Effector CD4-positive, alpha-beta T cell (primary cell): ENCODE results near the gene SYCE3.

Experiments
- DNase-seq: peaks from one replicate; pipeline ENCODE4 v3.0.0-alpha.2; 2020

The SYCE3 gene

DNA sequence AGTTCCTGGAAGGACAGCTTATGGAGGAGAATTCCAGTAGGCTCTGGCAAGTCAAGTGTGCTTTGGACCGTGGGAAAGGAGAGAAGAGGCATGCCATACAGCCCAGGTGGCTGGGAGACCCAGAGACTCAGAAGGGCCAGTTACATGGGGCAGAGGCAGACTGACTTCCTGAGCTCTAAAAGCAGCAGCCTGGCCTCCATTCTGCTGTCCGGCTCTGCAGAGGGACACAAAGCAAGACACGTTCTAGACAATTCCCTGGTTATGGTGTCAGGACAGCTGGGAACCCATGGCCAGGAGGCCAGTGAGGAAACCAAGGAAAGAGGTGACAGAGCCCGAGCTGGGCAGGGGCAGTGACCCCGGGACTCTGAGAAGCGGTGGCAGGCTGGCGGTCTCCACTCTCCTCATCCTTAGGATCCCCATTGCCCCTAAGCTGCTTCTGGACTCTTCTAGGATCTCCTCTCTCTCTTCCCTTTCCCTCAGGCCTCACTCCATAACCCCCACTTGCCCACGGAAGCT, 12.8 kb upstream of the SYCE3 start:
- no peak for DNase-seq

DNA sequence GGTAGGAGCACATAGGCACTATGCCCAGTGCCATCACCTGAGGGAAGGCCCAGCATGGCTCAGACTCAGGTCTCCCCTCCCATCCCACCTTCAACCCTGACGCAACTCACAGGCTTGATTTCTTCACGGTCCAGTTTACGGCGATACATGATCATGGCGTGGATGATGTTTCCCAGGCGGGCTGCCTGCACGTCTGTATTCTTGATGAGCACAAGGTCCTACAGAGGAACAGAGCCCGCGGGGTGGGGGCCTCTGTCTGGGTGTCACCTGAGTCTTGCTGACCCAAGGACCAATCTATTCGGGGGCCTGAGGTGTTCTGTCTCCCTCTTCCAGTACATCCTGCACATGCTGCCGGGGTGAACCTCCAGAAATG, 11.7 kb upstream of the SYCE3 start:
- no peak for DNase-seq

DNA sequence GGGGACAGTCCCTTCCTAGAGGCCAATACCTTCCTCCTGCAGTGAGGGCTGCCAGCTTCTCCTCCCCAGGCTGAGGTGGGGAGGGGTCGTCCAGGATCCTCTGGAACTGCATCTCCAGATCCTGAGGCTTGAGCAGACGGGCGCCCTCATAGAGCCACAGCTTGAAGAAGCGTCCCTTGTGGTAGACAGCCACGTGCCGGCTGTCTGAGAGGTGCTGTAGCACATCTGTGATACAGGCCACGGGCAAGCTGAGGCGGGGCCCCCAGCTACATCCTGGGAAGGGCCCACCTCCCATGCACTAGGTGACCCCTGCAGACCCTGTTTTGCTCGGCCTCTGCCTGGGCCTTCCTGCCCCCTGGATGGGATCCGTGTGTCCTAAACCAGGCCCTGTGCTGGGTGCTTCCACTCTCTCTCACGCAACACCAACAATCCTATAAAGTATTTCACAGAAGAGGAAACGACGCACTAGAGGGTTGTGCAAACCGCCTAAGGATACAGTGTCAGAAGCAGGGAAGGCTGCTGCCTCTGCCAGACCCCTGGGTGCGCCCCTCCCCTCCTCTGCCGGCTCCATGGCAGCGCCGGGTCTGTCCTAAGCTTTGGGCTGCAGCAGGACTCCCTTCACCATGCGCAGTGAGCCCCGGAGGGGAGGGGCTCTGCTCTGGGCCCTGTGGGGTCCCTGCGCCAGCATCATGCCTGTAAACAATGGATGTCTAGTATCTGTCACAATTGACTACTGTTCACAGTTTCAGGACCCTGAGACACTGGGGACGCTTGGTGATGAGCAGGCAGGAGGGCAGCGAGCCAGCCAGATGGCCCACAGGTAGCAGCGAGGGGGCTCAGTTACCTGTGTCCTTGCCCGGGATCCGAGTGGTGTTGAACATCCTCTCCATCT, 11.0 kb upstream of the SYCE3 start:
- DNase-seq, result no peak

DNA sequence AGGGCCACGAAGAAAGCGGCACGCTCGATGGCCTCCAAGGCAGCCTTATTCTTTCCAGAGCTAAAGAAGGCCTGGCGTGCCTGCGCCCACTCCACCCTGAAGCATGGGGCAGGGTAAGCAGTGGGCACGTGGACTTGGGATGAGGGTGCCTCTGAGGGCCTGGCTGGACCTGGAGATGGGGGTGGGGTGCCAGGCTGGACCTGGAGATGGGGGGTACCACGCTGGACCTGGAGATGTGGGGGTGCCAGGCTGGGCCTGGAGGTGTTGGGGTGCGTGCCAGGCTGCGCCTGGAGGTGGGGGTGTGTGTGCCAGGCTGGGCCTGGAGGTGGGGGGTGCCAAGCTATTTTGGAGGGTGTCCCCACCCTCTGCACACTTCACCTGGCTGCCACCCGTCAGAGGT, 10.2 kb upstream of the SYCE3 start:
- no peak for DNase-seq

DNA sequence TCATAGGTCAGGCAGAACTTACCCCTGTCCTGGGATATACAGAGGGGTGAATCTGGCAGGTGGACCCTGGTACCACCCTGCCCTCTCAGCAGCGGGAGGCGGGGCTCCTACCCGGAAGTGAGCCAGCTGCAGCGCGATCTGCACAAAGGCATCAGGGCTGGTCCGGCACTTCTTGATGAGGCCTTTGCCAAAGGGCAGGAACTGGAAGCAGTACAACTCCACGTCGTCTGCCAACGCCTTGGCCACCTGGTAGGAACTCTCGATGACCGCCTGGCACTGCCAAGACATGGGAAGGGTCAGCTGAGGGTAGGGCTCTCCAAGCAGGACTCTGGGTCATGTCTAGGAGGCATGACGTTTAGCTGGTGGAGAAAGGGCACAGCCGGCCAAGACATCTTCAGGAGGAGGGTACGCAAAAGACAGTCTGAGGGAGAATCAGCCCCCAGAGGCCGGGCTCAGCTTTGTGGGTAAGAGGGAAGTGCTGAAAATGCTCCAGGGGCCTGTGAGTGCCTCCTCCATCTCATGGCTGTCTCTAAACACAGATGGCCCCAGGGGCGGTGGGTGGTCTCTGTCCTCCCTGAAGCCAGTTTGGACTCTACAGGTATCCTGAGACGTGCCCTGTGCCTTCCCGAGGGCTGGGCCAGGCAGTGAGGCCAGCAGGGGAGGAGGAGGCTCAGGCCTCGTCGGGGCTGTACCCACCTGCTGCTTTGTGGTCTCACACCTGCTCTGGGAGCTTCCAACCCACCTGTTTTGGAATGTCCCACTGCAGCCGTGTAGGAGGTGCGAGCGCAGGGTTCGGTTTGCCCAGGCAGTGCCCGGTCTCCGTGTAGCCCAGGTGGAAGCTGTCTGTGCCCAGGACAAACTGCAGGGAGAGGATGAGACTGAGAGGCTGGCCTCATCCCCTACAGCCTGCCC, 8.8 kb upstream of the SYCE3 start:
- DNase-seq, result no peak

DNA sequence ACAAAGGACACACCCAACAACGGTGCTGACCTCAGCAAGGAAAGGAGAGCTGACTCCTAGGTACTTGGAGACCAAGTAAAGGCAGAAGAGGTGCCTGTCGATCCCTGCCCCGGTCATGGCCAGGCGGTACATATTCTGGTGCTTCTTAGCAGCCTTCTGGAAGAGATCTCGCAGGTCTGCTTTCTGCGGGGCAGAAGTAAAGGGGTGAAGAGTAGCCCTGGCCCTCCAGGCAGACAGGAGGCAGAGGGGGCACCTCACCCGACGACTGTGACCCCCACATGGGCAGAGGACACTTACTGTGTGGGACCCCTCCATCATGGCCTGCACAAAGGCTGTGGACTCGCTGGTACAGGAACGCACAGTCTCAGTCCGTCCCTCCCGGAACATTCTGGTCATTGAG, 8.1 kb upstream of the SYCE3 start:
- no peak for DNase-seq

DNA sequence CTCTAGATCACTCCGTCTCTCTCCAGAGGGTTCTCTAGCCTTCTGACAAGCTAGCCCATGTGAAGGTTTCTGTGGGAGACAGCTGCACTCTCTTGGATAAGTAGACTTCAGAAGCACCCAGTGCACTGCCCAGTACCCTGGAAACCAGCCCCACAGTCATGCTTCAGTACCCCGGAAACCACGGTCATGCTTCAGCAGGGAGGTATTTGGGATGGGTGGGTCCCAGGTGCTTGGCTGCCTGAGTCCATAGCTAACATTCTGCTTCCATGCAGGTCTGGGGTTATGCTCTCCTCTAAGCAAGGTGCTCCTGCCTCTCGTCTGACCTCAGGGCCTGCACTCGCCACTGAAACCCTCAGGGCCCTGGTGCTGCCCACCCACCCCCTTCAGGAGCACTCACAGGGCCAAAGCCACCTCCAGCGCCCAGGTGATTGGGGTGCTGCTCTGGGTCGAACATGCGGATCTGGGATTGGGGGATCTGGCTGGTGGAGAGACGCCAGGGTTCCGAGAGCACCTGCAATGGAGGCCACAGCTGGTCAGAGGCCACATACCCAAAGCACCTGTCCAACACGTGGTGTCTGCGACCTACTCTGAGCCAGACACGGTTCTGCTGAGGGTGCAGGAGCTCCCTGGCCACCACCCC, 7.3 kb upstream of the SYCE3 start:
- DNase-seq, result no peak

DNA sequence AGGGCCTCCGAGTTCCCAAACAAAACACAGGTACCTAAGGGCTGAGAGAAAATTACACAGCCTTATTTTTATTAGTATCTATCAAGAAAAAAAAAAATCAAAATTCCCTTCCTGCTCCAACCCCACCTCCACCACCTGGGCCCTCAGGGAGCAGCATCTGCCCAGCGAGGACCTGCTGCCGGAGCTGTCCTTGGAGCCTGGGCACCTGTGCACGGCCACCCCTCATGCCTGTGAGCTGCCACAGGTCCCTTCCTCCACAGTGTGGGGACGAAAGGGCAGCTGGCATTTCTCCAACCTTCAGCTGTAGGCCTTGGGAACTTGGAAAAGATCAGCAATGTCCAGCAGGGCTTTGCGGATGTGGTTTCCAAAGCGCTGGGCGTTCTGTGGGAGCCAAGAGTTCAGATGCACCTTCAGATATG, 6.3 kb upstream of the SYCE3 start:
- no peak for DNase-seq

DNA sequence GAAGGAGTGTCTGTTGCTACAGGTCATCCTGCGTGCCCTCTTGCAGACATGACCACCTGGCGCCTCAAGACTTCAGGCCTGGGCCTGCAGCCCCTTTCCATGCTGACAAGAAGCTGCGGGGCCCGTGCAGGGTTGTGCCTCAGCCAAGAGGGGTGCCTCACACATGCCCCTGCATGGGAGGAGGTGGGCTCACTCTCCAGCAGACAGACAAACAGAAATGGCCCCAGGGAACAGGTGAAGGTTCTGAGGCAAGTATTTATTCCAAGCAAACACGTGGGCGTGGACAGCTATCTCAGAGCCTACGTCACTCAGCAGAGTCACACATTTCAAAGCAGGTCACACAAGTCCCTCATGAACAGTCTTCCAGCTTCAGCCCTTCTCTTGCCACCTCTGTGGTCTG, 5.9 kb upstream of the SYCE3 start:
- no peak for DNase-seq

DNA sequence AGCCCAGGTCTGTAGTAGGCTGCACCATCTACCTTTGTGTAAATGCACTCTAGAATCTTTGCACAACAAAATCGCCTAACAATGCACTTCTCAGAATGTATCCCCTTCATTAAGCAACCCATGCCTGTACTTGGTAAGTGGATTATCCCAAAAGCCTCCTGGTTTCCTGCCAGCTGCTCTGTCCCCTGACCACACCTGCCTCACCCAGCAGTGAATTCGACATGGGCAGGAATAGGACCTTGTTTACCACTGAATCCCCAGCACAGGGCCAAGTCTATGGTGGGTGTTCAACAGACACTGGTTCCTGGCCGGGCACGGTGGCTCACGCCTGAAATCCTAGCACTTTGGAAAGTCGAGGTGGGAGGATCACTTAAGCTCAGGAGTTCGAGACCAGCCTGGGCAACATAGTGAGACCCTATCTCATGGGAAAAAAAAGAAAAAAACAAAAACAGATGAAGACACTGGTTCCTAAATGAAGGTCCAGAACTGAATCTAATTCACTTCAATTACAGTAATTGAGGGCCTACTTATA, 5.1 kb upstream of the SYCE3 start:
- no peak for DNase-seq

DNA sequence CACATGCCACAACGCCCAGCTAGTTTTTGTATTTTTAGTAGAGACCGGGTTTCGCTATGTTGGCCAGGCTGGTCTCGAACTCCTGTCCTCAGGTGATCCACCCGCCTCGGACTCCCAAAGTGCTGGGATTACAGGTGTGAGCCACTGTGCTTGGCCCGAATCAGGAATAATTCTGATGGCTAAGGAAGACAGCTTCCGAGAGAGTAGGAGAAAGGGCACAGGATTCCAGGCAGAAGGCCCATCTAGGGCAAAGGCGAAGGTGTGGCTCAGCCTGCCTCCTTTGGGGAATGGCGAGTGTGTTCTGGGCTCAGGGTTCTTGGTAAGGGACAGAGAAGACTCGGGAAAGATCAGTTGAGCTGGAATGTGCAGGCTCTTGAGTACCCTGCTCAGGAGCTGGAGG, 1.6 kb upstream of the SYCE3 start:
- no peak for DNase-seq

DNA sequence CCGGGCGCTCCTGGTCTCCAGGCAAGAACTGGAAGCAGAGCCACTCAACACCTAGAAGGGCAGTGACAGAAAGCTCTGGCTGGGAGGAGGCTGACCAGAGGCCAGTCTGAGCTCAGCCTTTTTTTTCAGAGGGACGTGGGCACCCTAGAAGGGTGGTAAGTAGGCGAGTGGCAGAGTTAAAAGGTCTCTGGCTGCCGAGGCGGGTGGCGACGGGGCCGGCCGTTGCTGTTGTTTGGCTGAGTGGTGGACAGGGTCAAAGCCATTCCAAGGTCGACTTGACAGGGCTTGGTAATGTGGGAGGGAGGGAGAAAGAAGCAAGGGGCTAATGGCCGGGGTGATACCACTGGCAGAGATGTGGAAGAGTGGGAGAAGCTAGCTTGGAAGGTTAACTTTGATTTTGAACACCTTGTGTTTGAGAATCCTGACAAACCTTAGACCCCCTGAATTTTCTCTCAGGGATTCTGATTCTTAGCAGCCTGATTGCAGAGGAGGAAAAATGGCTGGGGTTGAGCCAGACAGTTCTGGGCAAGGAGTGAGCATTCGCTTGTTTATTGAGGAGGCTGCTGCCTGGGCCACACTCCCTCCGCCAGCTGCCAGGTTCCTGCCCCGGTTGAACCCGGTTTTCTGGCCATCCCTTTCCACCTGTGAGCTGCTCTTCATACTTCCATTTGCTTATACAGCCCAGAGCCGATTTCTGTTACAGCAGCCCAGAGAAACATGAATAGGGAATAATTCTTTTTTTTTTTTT, 868 bp upstream of the SYCE3 start:
- no peak for DNase-seq

DNA sequence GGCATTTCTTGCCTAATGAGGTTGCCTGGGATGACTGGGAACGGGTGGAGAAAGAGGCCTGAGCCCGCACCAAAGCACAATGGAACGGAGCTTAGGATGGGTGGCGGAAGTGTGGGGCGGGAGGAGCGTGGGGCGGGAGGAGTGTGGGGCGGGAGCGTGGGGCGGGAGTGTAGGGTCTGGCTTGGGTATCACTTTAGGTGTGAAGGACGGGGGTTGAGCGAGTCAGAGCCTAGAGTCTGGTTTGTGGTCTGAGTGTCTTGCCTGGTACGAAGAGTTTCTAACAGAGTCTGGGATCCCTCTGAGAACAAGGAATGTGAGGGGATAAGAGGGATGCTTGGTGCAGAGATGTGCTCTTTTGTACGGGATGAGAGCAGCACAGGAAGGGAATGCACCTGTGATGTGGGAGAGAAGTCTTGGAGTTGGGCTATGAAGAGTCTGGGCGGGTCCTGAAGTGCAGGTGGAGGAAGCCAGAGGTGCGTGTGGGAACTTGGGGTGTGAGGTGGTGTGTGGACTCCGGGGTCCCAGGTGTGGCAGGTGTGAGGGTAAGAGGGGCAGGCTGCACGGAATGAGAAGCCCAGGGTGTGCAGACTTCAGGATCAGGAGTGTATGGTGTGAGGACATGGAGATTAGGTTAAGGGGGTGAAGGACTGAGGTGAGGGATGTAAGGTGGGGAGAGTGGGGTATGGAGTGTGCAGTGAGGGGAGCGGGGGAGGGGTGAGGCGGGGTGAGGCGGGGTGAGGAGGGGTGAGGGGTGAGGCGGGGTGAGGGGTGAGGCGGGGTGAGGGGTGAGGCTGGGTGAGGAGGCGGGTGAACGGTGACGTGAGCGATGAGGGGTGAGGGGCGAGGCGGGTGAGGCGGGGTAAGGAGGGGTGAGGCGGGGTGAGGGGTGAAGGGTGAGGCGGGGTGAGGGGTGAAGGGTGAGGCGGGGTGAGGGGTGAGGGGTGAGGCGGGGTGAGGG, 1.0 kb downstream of the SYCE3 start:
- DNase-seq, result no peak

DNA sequence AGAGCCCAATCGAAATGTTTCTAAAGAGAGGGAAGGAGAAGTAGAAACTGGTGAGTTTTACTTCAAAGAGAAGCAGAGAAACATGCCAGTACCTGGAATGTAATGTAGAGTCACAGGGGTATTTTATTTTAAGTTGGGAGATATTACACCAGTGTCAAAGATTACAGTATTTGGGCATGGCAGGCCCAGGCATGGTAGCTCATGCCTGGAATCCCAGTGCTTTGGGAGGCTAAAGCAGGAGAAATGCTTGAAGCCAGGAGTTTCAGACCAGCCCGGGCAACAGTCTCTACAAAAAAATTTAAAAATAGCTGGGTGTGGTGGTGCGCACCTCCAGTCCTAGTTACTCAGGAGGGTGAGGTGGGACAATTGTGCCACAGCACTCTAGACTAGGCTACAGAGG, 2.7 kb downstream of the SYCE3 start:
- DNase-seq, result no peak

DNA sequence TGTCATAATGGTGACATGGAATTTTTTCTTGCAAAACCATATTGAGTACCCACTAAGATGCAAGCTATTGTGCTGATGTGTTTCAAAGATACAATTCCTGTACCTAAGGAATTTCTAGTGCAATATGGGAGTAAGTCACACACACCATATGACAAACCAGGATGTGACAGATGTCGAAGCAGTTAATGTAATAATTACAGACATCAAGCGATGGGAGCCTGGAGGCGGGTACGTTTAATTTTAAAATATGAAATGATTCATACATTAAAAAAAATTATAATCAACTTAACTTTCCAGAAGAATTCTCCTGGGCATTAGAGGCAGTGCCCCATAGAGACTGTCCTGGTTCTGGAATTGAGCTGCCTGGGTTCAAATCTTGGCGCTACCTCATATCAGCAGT, 6.0 kb downstream of the SYCE3 start:
- no peak for DNase-seq

DNA sequence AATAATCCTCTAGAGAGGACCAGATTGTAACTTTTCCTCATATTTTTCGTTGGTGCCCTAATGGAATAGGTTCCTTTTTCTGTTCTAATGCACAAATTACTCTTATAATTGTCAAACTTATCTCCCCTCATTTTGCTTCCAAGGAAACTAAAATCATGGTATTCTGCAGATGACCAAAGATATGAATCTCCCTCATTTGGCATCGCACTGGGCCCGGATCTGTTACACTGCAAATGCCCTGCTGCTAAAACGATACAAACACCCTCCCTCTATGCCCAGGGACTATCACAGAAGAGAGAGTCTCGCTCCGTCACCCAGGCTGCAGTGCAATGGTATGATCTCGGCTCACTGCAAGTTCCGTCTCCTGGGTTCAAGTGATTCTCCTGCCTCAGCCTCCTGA, 9.4 kb downstream of the SYCE3 start:
- no peak for DNase-seq

DNA sequence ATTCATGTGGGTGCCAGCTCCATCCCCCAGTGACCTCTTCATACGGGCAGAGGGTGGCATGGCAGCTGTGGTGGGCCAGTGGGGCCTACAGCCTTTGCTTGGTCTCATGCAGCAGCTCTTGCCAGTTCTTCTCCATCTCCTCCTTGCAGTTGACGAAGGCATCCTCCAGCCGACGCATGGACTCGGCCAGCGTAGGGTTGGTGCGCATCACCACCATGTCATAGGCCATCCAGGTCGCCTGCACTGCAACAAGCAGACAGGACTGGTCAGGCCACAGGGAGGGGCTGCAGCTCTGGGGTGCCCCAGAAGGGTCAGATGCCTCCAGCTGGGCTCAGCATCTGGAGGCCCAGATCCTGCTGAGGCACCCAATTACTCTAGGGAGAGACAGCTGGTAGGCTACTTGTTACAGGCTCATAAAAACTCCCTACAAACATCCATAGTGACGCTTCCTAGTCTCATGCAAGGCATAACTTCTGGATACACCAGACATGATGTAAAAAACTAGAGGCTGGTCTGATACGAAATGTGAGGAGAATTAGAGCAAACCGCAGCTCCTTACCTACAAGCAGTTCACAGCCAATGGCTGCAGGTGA, 11.5 kb downstream of the SYCE3 start:
- no peak for DNase-seq

DNA sequence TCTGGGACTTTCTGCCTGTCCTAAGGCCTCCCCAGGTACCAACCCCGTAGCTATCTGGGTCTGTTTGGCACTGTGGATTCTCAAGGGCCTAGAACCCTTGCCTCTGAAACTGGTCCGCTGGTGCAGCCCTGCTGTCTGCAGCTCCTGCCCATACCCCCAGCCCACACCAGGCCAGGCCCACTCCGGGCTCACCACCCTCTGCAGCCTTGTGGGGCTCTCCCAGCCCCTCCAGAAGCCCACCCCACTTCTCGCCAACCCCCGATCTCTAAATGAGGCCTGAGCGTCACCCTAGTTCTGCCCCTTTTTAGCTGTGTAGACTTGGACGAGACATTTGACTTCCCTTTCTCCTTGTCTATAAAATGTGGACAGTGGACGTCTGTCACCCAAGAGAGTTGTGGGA, 12.3 kb downstream of the SYCE3 start:
- DNase-seq, result no peak

DNA sequence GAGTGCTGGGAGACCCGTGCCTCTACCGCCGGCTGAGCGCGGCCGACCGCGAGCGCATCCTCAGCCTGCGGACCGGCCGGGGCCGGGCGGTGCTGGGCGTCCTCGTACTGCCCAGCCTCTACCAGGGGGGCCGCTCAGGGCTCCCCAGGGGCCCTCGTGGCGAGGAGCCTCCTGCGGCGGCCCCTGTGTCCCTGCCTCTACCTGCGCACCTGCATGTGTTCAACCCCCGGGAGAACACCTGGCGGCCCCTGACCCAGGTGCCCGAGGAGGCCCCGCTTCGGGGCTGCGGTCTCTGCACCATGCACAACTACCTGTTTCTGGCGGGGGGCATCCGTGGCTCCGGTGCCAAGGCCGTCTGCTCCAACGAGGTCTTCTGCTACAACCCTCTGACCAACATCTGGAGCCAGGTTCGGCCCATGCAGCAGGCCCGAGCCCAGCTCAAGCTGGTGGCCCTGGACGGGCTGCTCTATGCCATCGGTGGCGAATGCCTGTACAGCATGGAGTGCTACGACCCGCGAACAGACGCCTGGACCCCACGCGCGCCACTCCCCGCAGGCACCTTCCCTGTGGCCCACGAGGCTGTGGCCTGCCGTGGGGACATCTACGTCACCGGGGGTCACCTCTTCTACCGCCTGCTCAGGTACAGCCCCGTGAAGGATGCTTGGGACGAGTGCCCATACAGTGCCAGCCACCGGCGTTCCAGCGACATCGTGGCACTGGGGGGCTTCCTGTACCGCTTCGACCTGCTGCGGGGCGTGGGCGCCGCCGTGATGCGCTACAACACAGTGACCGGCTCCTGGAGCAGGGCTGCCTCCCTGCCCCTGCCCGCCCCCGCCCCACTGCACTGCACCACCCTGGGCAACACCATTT, 13.6 kb downstream of the SYCE3 start:
- DNase-seq, result no peak
